KMS-11 (cell line): ENCODE data around the gene OR52E8.

Experiments
- H2AFZ ChIP-seq: fragments of 200-600 bp; sonication (generic); 2 replicates; pipeline ENCODE4 v1.6.1; 2016; ENCODE audit warnings: antibody characterized with exemption, mixed run types, low read depth
- H3K27ac ChIP-seq: fragments of 200-600 bp; sonication (generic); 2 replicates; pipeline ENCODE4 v1.6.1; 2016; ENCODE audit warnings: mild to moderate bottlenecking, mixed run types
- H3K27me3 ChIP-seq: fragments of 200-600 bp; sonication (generic); 2 replicates; pipeline ENCODE4 v1.6.1; 2017; ENCODE audit warnings: mild to moderate bottlenecking, low read depth, mixed run types, moderate library complexity; ENCODE audit not compliant: insufficient read depth
- H3K36me3 ChIP-seq: fragments of 200-600 bp; sonication (generic); 2 replicates; pipeline ENCODE4 v1.6.1; 2017; ENCODE audit warnings: mild to moderate bottlenecking, mixed run types; ENCODE audit not compliant: insufficient read depth
- H3K4me1 ChIP-seq: fragments of 200-600 bp; sonication (generic); 2 replicates; pipeline ENCODE4 v1.6.1; 2016; ENCODE audit warnings: mild to moderate bottlenecking, low read depth, mixed run types; ENCODE audit not compliant: poor library complexity, severe bottlenecking
- H3K4me2 ChIP-seq: fragments of 200-600 bp; sonication (generic); 2 replicates; pipeline ENCODE4 v1.7.0; 2016; ENCODE audit warnings: mild to moderate bottlenecking, mixed run types
- H3K4me3 ChIP-seq: fragments of 200-600 bp; sonication (generic); IDR thresholded peaks from 2 replicates; pipeline ENCODE4 v1.6.1; 2017; ENCODE audit warnings: low read depth, low read length, mixed read lengths; ENCODE audit not compliant: insufficient read depth
- H3K79me2 ChIP-seq: fragments of 200-600 bp; sonication (generic); 2 replicates; pipeline ENCODE4 v1.6.1; 2016; ENCODE audit warnings: low read depth, mixed run types; ENCODE audit not compliant: insufficient read depth
- H3K9ac ChIP-seq: fragments of 200-600 bp; sonication (generic); 2 replicates; pipeline ENCODE4 v1.6.1; 2016; ENCODE audit warnings: mild to moderate bottlenecking, mixed run types
- H4K20me1 ChIP-seq: fragments of 200-600 bp; sonication (generic); 2 replicates; pipeline ENCODE4 v1.6.1; 2016; ENCODE audit warnings: mild to moderate bottlenecking, mixed run types; ENCODE audit not compliant: insufficient read depth
- CTCF ChIP-seq: fragments of 200-600 bp; sonication (generic); conservative IDR thresholded peaks from 2 replicates; pipeline ENCODE4 v1.6.1; 2017; ENCODE audit warnings: low read depth, mild to moderate bottlenecking, antibody characterized with exemption, low read length, moderate library complexity, mixed read lengths

Gene OR52E8

GRCh38 chr11:5841797-5842196 lies 15.7 kb downstream of the OR52E8 start, which contains the start of gene OR52E6:
Gene OR52E6, minus strand, starts transcription at chr11:5841897. Its CDS starts 0 bp downstream, at chr11:5841897.
- Histone ChIP-seq H3K4me2 (no peak within 1 kb of the TSS), H3K36me3 (no peaks in the 10 kb centered on the region), H3K79me2 (no peaks in the 10 kb centered on the region), H3K9ac (no peak within 1 kb of the TSS), H2AFZ (no peak within 1 kb of the TSS), H3K27me3 (no peaks in the 10 kb centered on the region), H3K4me3 (no peak within 1 kb of the TSS), H4K20me1 (no peaks in the 10 kb centered on the region), H3K4me1 (no peaks in the 10 kb centered on the region), H3K27ac (no peak within 1 kb of the TSS)
- TF ChIP-seq CTCF = no peak

- H2AFZ ChIP-seq = no peak overlapping the region
- no peak overlapping the region for H3K9ac ChIP-seq
- H3K4me2 ChIP-seq = no peak overlapping the region
- no peak overlapping the region for H3K27ac ChIP-seq
- H3K36me3 ChIP-seq = no peaks in the 10 kb centered on the region
- no peaks in the 10 kb centered on the region for H3K79me2 ChIP-seq
- H3K4me1 ChIP-seq = no peaks in the 10 kb centered on the region
- no peak for TF ChIP-seq CTCF
- no peaks in the 10 kb centered on the region for H3K27me3 ChIP-seq
- no peaks in the 10 kb centered on the region for H4K20me1 ChIP-seq
- H3K4me3 ChIP-seq = no peak overlapping the region
Observed at GRCh38 chr11:5837695-5838094, 19.8 kb downstream of the OR52E8 start.

- Histone ChIP-seq H3K4me2 (no peak overlapping the region), H3K9ac (no peak overlapping the region), H3K4me3 (no peak overlapping the region), H3K27ac (no peak overlapping the region), H3K79me2 (no peaks in the 10 kb centered on the region), H2AFZ (no peak overlapping the region), H4K20me1 (no peaks in the 10 kb centered on the region), H3K36me3 (no peaks in the 10 kb centered on the region), H3K27me3 (no peaks in the 10 kb centered on the region), H3K4me1 (no peaks in the 10 kb centered on the region)
- no peak for TF ChIP-seq CTCF
Observed at GRCh38 chr11:5833446-5833845, 24.0 kb downstream of the OR52E8 start.

GRCh38 chr11:5831196-5831829 lies 26.2 kb downstream of the OR52E8 start:
- no peaks in the 10 kb centered on the region for H4K20me1 ChIP-seq
- H3K79me2 ChIP-seq = no peaks in the 10 kb centered on the region
- no peak overlapping the region for H3K27ac ChIP-seq
- no peaks in the 10 kb centered on the region for H3K27me3 ChIP-seq
- no peak overlapping the region for H3K4me2 ChIP-seq
- H3K36me3 ChIP-seq = no peaks in the 10 kb centered on the region
- TF ChIP-seq CTCF = no peak
- H3K4me1 ChIP-seq = no peaks in the 10 kb centered on the region
- no peak overlapping the region for H2AFZ ChIP-seq
- no peak overlapping the region for H3K9ac ChIP-seq
- no peak overlapping the region for H3K4me3 ChIP-seq
